Spleen (tissue), 11 donors: ENCODE measurements around the gene SESN3. TPM values are rescaled to one million over a fixed set of nuclear protein-coding genes. Genes with fewer than 3 reads are reported as not detected.

ENCODE experiments used
- DNase-seq: peaks from one replicate; pipeline ENCODE4 v3.0.0-alpha.2; 2020
- H3K27ac ChIP-seq, 8 donors: fragments of 200-600 bp; sonication (generic) in 7 of 8; 1 replicate in 4 of 8; 2 replicates in 4 of 8; pipeline versions ENCODE4 v1.5.0 to v1.8.0; 2016 to 2021; ENCODE audit warnings: inconsistent platforms in 4 of 8, mild to moderate bottlenecking in 4 of 8, moderate library complexity in 1 of 8
- H3K27me3 ChIP-seq, 7 donors: fragments of 200-600 bp; sonication (generic) in 6 of 7; replicated peaks in 1 of 7; 1 replicate in 4 of 7; 2 replicates in 3 of 7; pipeline versions ENCODE4 v1.5.0 to v1.8.0; 2016 to 2021; ENCODE audit warnings: inconsistent platforms in 3 of 7, mild to moderate bottlenecking in 1 of 7
- H3K36me3 ChIP-seq, 6 donors: fragments of 200-600 bp; sonication (generic) in 5 of 6; 1 replicate in 4 of 6; 2 replicates in 2 of 6; pipeline versions ENCODE4 v1.5.0 to v1.8.0; 2016 to 2021; ENCODE audit warnings: inconsistent platforms in 2 of 6
- H3K4me1 ChIP-seq, 6 donors: fragments of 200-600 bp; sonication (generic) in 5 of 6; 1 replicate in 3 of 6; 2 replicates in 3 of 6; pipeline versions ENCODE4 v1.5.0 to v1.8.0; 2016 to 2021; ENCODE audit warnings: inconsistent platforms in 3 of 6
- H3K4me3 ChIP-seq, 8 donors: fragments of 200-600 bp; sonication (generic) in 7 of 8; 1 replicate in 4 of 8; 2 replicates in 4 of 8; pipeline versions ENCODE4 v1.5.0 to v1.8.0; 2016 to 2021; ENCODE audit warnings: inconsistent platforms in 4 of 8, mild to moderate bottlenecking in 4 of 8, moderate library complexity in 2 of 8
- H3K9me3 ChIP-seq, 8 donors: fragments of 200-600 bp; sonication (generic) in 7 of 8; 1 replicate in 4 of 8; 2 replicates in 4 of 8; pipeline versions ENCODE4 v1.5.0 to v1.8.0; 2016 to 2021; ENCODE audit warnings: inconsistent platforms in 4 of 8
- POLR2A ChIP-seq, 3 donors: fragments of 450-650 bp; IDR thresholded peaks; one replicate each; pipeline ENCODE4 v1.5.1; 2017; ENCODE audit warnings: antibody characterized with exemption in 3 of 3, mild to moderate bottlenecking in 1 of 3
- POLR2AphosphoS5 ChIP-seq, 3 donors: sonication (generic); formaldehyde crosslinking; IDR thresholded peaks; one replicate each; pipeline ENCODE4 v1.5.1; 2017; ENCODE audit warnings: antibody characterized with exemption in 3 of 3
- WGBS, 5 donors: extraction: QIAGEN DNeasy Blood & Tissue Kit in 3 of 5; methylation state at CpG; one replicate each; pipeline versions ENCODE4 v1.1.5 to v1.1.7; 2013 to 2018; 5-methylcytosine and 5-hydroxymethylcytosine counted together
- intact Hi-C: fragments of 100-400 bp; cut with DNase I; formaldehyde crosslinking; loops from one replicate; pipeline ENCODE4 v1.15.0; 2023; ENCODE audit warnings: low total_unique reads
- polyA plus RNA-seq, 3 donors: library from polyadenylated mRNA; stranded (reverse); fragments of 200-250 nt; gene quantifications; one replicate each; pipeline ENCODE4 v1.2.1, GENCODE V29; 2013
- total RNA-seq, 7 donors: library from RNA; depleted of rRNA in 3 of 7; stranded (reverse); fragments of >200 nt in 3 of 7; fragmentation: NEBNext Ultra II Directional in 4 of 7; extraction: Animal tissue kit (Norgen Biotek cat#: 25700) in 4 of 7; gene quantifications; one replicate each; pipeline versions ENCODE4 v1.1.0 to v1.2.1, GENCODE V29; 2016 to 2021
- TF ChIP-seq, protein P1 (sequence below), 11 experiments: fragments of 200-600 bp in 7 of 11; fragments of 450-650 bp in 4 of 11; sonication (generic) in 4 of 11; IDR thresholded peaks in 8 of 11; conservative IDR thresholded peaks in 3 of 11; 1 replicate in 7 of 11; 2 replicates in 4 of 11; pipeline versions ENCODE4 v1.4.0 to v1.8.0; 2016 to 2021; ENCODE audit warnings: antibody characterized with exemption in 11 of 11, inconsistent platforms in 4 of 11, mild to moderate bottlenecking in 1 of 11
- donor health status: healthy with polysubstance abuse.
- donor health status: DM: no; HTN: no; CAD: no; lungs with moderate emphysema.
- donor health status: DM: no; HTN: no; CAD: no.
- donor health status: Bipolar disorder and iron deficiency.
- donor health status: healthy.
- donor health status: DM: no; HTN: no; CAD: no.
- donor health status: DM: yes; HTN: yes; CAD: no.

The SESN3 gene
- total and polyA plus RNA-seq, 10 donors = 10.9 to 79.9 (median 56.5) TPM

GRCh38 chr11:95248666-95249467, 17.9 kb upstream of the SESN3 start:
- intact Hi-C loops = no loop called here
- Histone ChIP-seq H3K27me3 (no peaks in the 10 kb centered on the region), H3K4me3 (no peak overlapping the region), H3K36me3 (no peaks in the 10 kb centered on the region), H3K9me3 (no peaks in the 10 kb centered on the region), H3K27ac (peak overlapping the region in 4 of 8 donors; percentile 19 to 53 (median 26)), H3K4me1 (peaks cover 5 to 41% (median 32%) of the 10 kb centered on the region in 6 donors)
- DNase-seq = no peak
- TF ChIP-seq POLR2A (IDR thresholded peaks at IDR 0.05) (no peak), POLR2AphosphoS5 (IDR thresholded peaks at IDR 0.05) (no peak)
- TF ChIP-seq, protein P1, sequence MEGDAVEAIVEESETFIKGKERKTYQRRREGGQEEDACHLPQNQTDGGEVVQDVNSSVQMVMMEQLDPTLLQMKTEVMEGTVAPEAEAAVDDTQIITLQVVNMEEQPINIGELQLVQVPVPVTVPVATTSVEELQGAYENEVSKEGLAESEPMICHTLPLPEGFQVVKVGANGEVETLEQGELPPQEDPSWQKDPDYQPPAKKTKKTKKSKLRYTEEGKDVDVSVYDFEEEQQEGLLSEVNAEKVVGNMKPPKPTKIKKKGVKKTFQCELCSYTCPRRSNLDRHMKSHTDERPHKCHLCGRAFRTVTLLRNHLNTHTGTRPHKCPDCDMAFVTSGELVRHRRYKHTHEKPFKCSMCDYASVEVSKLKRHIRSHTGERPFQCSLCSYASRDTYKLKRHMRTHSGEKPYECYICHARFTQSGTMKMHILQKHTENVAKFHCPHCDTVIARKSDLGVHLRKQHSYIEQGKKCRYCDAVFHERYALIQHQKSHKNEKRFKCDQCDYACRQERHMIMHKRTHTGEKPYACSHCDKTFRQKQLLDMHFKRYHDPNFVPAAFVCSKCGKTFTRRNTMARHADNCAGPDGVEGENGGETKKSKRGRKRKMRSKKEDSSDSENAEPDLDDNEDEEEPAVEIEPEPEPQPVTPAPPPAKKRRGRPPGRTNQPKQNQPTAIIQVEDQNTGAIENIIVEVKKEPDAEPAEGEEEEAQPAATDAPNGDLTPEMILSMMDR (IDR thresholded peaks at IDR 0.05 in 8 of 11, conservative IDR thresholded peaks at IDR 0.05 in 3 of 11) = no peak
- WGBS, 5 donors = 57 to 72% (median 70%) methylated on average over 4 of the region's 4 CpGs

GRCh38 chr11:95247883-95248282, 16.9 kb upstream of the SESN3 start:
- no peak for TF ChIP-seq POLR2AphosphoS5 (IDR thresholded peaks at IDR 0.05)
- Histone ChIP-seq H3K27ac (no peak overlapping the region), H3K36me3 (no peaks in the 10 kb centered on the region), H3K9me3 (no peaks in the 10 kb centered on the region), H3K27me3 (no peaks in the 10 kb centered on the region), H3K4me1 (peaks cover 5 to 34% (median 23%) of the 10 kb centered on the region in 6 donors), H3K4me3 (no peak overlapping the region)
- WGBS, 5 donors = 74 to 90% (median 88%) methylated on average over 3 of the region's 3 CpGs
- intact Hi-C loops = no loop called here
- no peak for DNase-seq

GRCh38 chr11:95247127-95247684, 16.2 kb upstream of the SESN3 start:
- Histone ChIP-seq H3K9me3 (no peaks in the 10 kb centered on the region), H3K4me1 (peaks cover 0 to 34% (median 19%) of the 10 kb centered on the region in 6 donors), H3K27me3 (no peaks in the 10 kb centered on the region), H3K36me3 (no peaks in the 10 kb centered on the region), H3K27ac (no peak overlapping the region), H3K4me3 (no peak overlapping the region)
- DNase-seq = no peak
- intact Hi-C loops = no loop called here
- WGBS, 5 donors = 81 to 94% (median 89%) methylated on average over 1 of the region's 1 CpG
- TF ChIP-seq POLR2AphosphoS5 (IDR thresholded peaks at IDR 0.05) = no peak
- no peak for TF ChIP-seq POLR2A (IDR thresholded peaks at IDR 0.05)
- TF ChIP-seq, protein P1 (IDR thresholded peaks at IDR 0.05 in 8 of 11, conservative IDR thresholded peaks at IDR 0.05 in 3 of 11) = no peak

- intact Hi-C loops = no loop called here
These were observed 14.6 kb upstream of the SESN3 start for GRCh38 chr11:95245581-95245980.

More at GRCh38 chr11:95245581-95245980, 14.6 kb upstream of the SESN3 start:
- H3K4me1 ChIP-seq = peaks cover 4 to 43% (median 25%) of the 10 kb centered on the region in 6 donors
- no peaks in the 10 kb centered on the region for H3K27me3 ChIP-seq
- H3K36me3 ChIP-seq = no peaks in the 10 kb centered on the region
- no peak overlapping the region for H3K27ac ChIP-seq
- 95 to 100% (median 99%) methylated on average over 1 of the region's 1 CpG for WGBS, 5 donors
- H3K4me3 ChIP-seq = no peak overlapping the region
- no peak for DNase-seq
- no peaks in the 10 kb centered on the region for H3K9me3 ChIP-seq
- no peak for TF ChIP-seq POLR2A (IDR thresholded peaks at IDR 0.05)
- TF ChIP-seq, protein P1 (IDR thresholded peaks at IDR 0.05 in 8 of 11, conservative IDR thresholded peaks at IDR 0.05 in 3 of 11) = no peak
- TF ChIP-seq POLR2AphosphoS5 (IDR thresholded peaks at IDR 0.05) = no peak
